GM19372 (cell line): ENCODE results near the gene DUS2.
"Not testable (repeated sequence)": the region's sequence is repeated elsewhere in the genome, so short reads cannot be mapped to it uniquely, and the experiment has no call there.

Source experiments
- ATAC-seq: cut with Tn5 transposase; IDR thresholded peaks from one replicate; pipeline ENCODE4 v1.9.1; 2021; ENCODE audit warnings: mild to moderate bottlenecking, low read depth, moderate library complexity; ENCODE audit not compliant: unreplicated experiment

Gene DUS2

GRCh38 chr16:67998231-67998778 lies 24.8 kb upstream of the DUS2 start:
- not testable (repeated sequence) for ATAC-seq

- not testable (repeated sequence) for ATAC-seq
Observed at GRCh38 chr16:67998779-67999688, 24.1 kb upstream of the DUS2 start, which contains the start of gene DPEP2. TSS of gene DPEP2 (minus strand) at chr16:67999484. CDS start at chr16:67993212, 6,272 bp downstream.

GRCh38 chr16:67999985-68000384 lies 23.1 kb upstream of the DUS2 start:
- no peak for ATAC-seq

- ATAC-seq: no peak
Observed at GRCh38 chr16:68000450-68000849, 22.6 kb upstream of the DUS2 start.

- ATAC-seq: no peak
Observed at GRCh38 chr16:68003031-68003430, 20.1 kb upstream of the DUS2 start.

GRCh38 chr16:68005211-68005610 lies 17.9 kb upstream of the DUS2 start:
- no peak for ATAC-seq

- ATAC-seq: no peak
Observed at GRCh38 chr16:68005786-68006286, 17.2 kb upstream of the DUS2 start.

- no peak for ATAC-seq
Observed at GRCh38 chr16:68009157-68009735, 13.8 kb upstream of the DUS2 start.

- ATAC-seq: not testable (repeated sequence)
Observed at GRCh38 chr16:68009872-68010271, 13.2 kb upstream of the DUS2 start.

- no peak for ATAC-seq
Observed at GRCh38 chr16:68013440-68013839, 9.6 kb upstream of the DUS2 start.

GRCh38 chr16:68015681-68016080 lies 7.4 kb upstream of the DUS2 start, which contains the start of gene DPEP2NB:
TSS of gene DPEP2NB (minus strand) at chr16:68015911. CDS start at chr16:68015770, 141 bp downstream.
- no peak for ATAC-seq

- no peak for ATAC-seq
Observed at GRCh38 chr16:68019167-68019680, 3.9 kb upstream of the DUS2 start.

GRCh38 chr16:68021490-68021889 lies 1.6 kb upstream of the DUS2 start:
- no peak for ATAC-seq

- ATAC-seq: no peak
Observed at GRCh38 chr16:68022278-68022727, 781 bp upstream of the DUS2 start.

- ATAC-seq: no peak
Observed at GRCh38 chr16:68028996-68029395, 5.9 kb downstream of the DUS2 start.

- ATAC-seq: not testable (repeated sequence)
Observed at GRCh38 chr16:68030108-68030507, 7.0 kb downstream of the DUS2 start.

- ATAC-seq: no peak
Observed at GRCh38 chr16:68031951-68032350, 8.9 kb downstream of the DUS2 start.

GRCh38 chr16:68033101-68033500 lies 10.0 kb downstream of the DUS2 start:
- ATAC-seq: no peak

GRCh38 chr16:68035227-68035626 lies 12.1 kb downstream of the DUS2 start:
- ATAC-seq: no peak

- ATAC-seq: no peak
Observed at GRCh38 chr16:68037841-68038597, 14.9 kb downstream of the DUS2 start.
